BLaER1 treated with 17β-estradiol and CSF1 and Interleukin-3, amounts not matched to agents 10 nM and 100 nM (cell line): Measurements from ENCODE around the gene WDR27.

Experiments
- H3K27ac ChIP-seq, 11 experiments: shearing (Covaris generic); formaldehyde crosslinking; 2 replicates each; pipeline ENCODE4 v1.8.1; 2022
- H3K27me3 ChIP-seq, 11 experiments: shearing (Covaris generic); formaldehyde crosslinking; 2 replicates each; pipeline ENCODE4 v1.8.1; 2022
- H3K36me3 ChIP-seq, 11 experiments: shearing (Covaris generic); formaldehyde crosslinking; 2 replicates each; pipeline ENCODE4 v1.8.1; 2022
- H3K4me1 ChIP-seq, 10 experiments: shearing (Covaris generic); formaldehyde crosslinking; 2 replicates each; pipeline ENCODE4 v1.8.1; 2022
- H3K4me2 ChIP-seq, 11 experiments: shearing (Covaris generic); formaldehyde crosslinking; 2 replicates each; pipeline ENCODE4 v1.8.1; 2022
- H3K4me3 ChIP-seq, 10 experiments: shearing (Covaris generic); formaldehyde crosslinking; 2 replicates each; pipeline ENCODE4 v1.8.1; 2022
- H3K9ac ChIP-seq, 11 experiments: shearing (Covaris generic); formaldehyde crosslinking; 2 replicates each; pipeline ENCODE4 v1.8.1; 2022
- H3K9me3 ChIP-seq, 11 experiments: shearing (Covaris generic); formaldehyde crosslinking; replicated peaks in 1 of 11; 2 replicates each; pipeline ENCODE4 v1.8.1; 2022
- H4K20me1 ChIP-seq, 11 experiments: shearing (Covaris generic); formaldehyde crosslinking; 2 replicates each; pipeline ENCODE4 v1.8.1; 2022
- Cebpa-rat ChIP-seq, 11 experiments: shearing (Covaris generic); IDR thresholded peaks; 2 replicates each; pipeline ENCODE4 v1.8.1; 2022

Gene WDR27

GRCh38 chr6:169499848-169500247 lies 202.0 kb downstream of the WDR27 start:
- Histone ChIP-seq H3K9me3 (peaks cover 0 to 6% (median 0%) of the 10 kb centered on the region in 11 experiments; a peak in 3 of 22 replicates), H3K36me3 (peaks cover 0 to 6% (median 0%) of the 10 kb centered on the region in 11 experiments; a peak in 1 of 22 replicates), H3K4me3 (no peak overlapping the region), H3K9ac (no peak overlapping the region), H3K27ac (no peak overlapping the region), H4K20me1 (no peaks in the 10 kb centered on the region), H3K4me1 (no peaks in the 10 kb centered on the region), H3K4me2 (no peak overlapping the region), H3K27me3 (no peaks in the 10 kb centered on the region)
- TF ChIP-seq Cebpa-rat (IDR thresholded peaks at IDR 0.05): no peak

GRCh38 chr6:169498916-169499513 lies 202.8 kb downstream of the WDR27 start:
- H3K36me3 ChIP-seq: peaks cover 0 to 6% (median 0%) of the 10 kb centered on the region in 11 experiments; a peak in 1 of 22 replicates
- no peak overlapping the region for H3K27ac ChIP-seq
- H3K4me2 ChIP-seq: no peak overlapping the region
- TF ChIP-seq Cebpa-rat (IDR thresholded peaks at IDR 0.05): no peak
- peaks cover 0 to 6% (median 0%) of the 10 kb centered on the region in 11 experiments; a peak in 2 of 22 replicates for H3K9me3 ChIP-seq
- no peak overlapping the region for H3K4me3 ChIP-seq
- no peaks in the 10 kb centered on the region for H3K4me1 ChIP-seq
- H4K20me1 ChIP-seq: no peaks in the 10 kb centered on the region
- H3K9ac ChIP-seq: no peak overlapping the region
- no peaks in the 10 kb centered on the region for H3K27me3 ChIP-seq

GRCh38 chr6:169495601-169496000 lies 206.2 kb downstream of the WDR27 start:
- H3K4me1 ChIP-seq: no peaks in the 10 kb centered on the region
- H3K9me3 ChIP-seq: peaks cover 0 to 5% (median 0%) of the 10 kb centered on the region in 11 experiments; a peak in 1 of 22 replicates
- H4K20me1 ChIP-seq: no peaks in the 10 kb centered on the region
- H3K36me3 ChIP-seq: no peaks in the 10 kb centered on the region
- H3K4me2 ChIP-seq: no peak overlapping the region
- no peak overlapping the region for H3K4me3 ChIP-seq
- no peak overlapping the region for H3K9ac ChIP-seq
- TF ChIP-seq Cebpa-rat (IDR thresholded peaks at IDR 0.05): no peak
- no peak overlapping the region for H3K27ac ChIP-seq
- H3K27me3 ChIP-seq: no peaks in the 10 kb centered on the region

- Histone ChIP-seq H4K20me1 (no peaks in the 10 kb centered on the region), H3K36me3 (no peaks in the 10 kb centered on the region), H3K4me2 (no peak overlapping the region), H3K9ac (no peak overlapping the region), H3K27ac (no peak overlapping the region), H3K9me3 (peaks cover 0 to 5% (median 0%) of the 10 kb centered on the region in 11 experiments; a peak in 1 of 22 replicates), H3K27me3 (no peaks in the 10 kb centered on the region), H3K4me1 (no peaks in the 10 kb centered on the region), H3K4me3 (no peak overlapping the region)
- no peak for TF ChIP-seq Cebpa-rat (IDR thresholded peaks at IDR 0.05)
These were observed 207.8 kb downstream of the WDR27 start for GRCh38 chr6:169494038-169494437.

- Histone ChIP-seq H3K9me3 (peaks cover 0 to 5% (median 0%) of the 10 kb centered on the region in 11 experiments; a peak in 1 of 22 replicates), H3K9ac (no peak overlapping the region), H4K20me1 (no peaks in the 10 kb centered on the region), H3K36me3 (no peaks in the 10 kb centered on the region), H3K27me3 (no peaks in the 10 kb centered on the region), H3K4me3 (no peak overlapping the region), H3K4me1 (no peaks in the 10 kb centered on the region), H3K4me2 (no peak overlapping the region), H3K27ac (no peak overlapping the region)
- TF ChIP-seq Cebpa-rat (IDR thresholded peaks at IDR 0.05): no peak
These were observed 210.3 kb downstream of the WDR27 start for GRCh38 chr6:169491482-169491881.

- TF ChIP-seq Cebpa-rat (IDR thresholded peaks at IDR 0.05): no peak
These were observed 211.0 kb downstream of the WDR27 start for GRCh38 chr6:169490830-169491229.

GRCh38 chr6:169490246-169490641 lies 211.6 kb downstream of the WDR27 start:
- TF ChIP-seq Cebpa-rat (IDR thresholded peaks at IDR 0.05): no peak
- Histone ChIP-seq H3K9me3 (peaks cover 3 to 10% (median 7%) of the 10 kb centered on the region in 11 experiments; a peak in 20 of 22 replicates), H3K4me1 (no peaks in the 10 kb centered on the region), H3K27ac (no peak overlapping the region), H3K4me3 (no peak overlapping the region), H3K36me3 (no peaks in the 10 kb centered on the region), H3K9ac (no peak overlapping the region), H3K4me2 (no peak overlapping the region), H4K20me1 (no peaks in the 10 kb centered on the region), H3K27me3 (no peaks in the 10 kb centered on the region)

More at GRCh38 chr6:169490830-169491229, 211.0 kb downstream of the WDR27 start:
- no peaks in the 10 kb centered on the region for H3K36me3 ChIP-seq
- H3K9me3 ChIP-seq: peaks cover 0 to 4% (median 1%) of the 10 kb centered on the region in 11 experiments; a peak in 14 of 22 replicates
- no peak overlapping the region for H3K27ac ChIP-seq
- H4K20me1 ChIP-seq: no peaks in the 10 kb centered on the region
- no peak overlapping the region for H3K4me3 ChIP-seq
- no peak overlapping the region for H3K9ac ChIP-seq
- no peak overlapping the region for H3K4me2 ChIP-seq
- H3K27me3 ChIP-seq: no peaks in the 10 kb centered on the region
- H3K4me1 ChIP-seq: no peaks in the 10 kb centered on the region

GRCh38 chr6:169489563-169490245 lies 212.1 kb downstream of the WDR27 start:
- no peak overlapping the region for H3K9ac ChIP-seq
- no peak overlapping the region for H3K4me2 ChIP-seq
- H3K27me3 ChIP-seq: no peaks in the 10 kb centered on the region
- H3K36me3 ChIP-seq: no peaks in the 10 kb centered on the region
- no peak overlapping the region for H3K27ac ChIP-seq
- H3K9me3 ChIP-seq: peaks cover 9 to 16% (median 12%) of the 10 kb centered on the region in 11 experiments; a peak in 20 of 22 replicates
- TF ChIP-seq Cebpa-rat (IDR thresholded peaks at IDR 0.05): no peak
- H3K4me3 ChIP-seq: no peak overlapping the region
- no peaks in the 10 kb centered on the region for H3K4me1 ChIP-seq
- H4K20me1 ChIP-seq: no peaks in the 10 kb centered on the region

GRCh38 chr6:169487579-169488436 lies 214.0 kb downstream of the WDR27 start:
- no peak overlapping the region for H3K4me2 ChIP-seq

More at GRCh38 chr6:169487579-169488436, 214.0 kb downstream of the WDR27 start:
- H3K9ac ChIP-seq: no peak overlapping the region
- no peak for TF ChIP-seq Cebpa-rat (IDR thresholded peaks at IDR 0.05)
- no peaks in the 10 kb centered on the region for H3K27me3 ChIP-seq
- no peaks in the 10 kb centered on the region for H3K36me3 ChIP-seq
- no peaks in the 10 kb centered on the region for H3K4me1 ChIP-seq
- peaks cover 18 to 32% (median 27%) of the 10 kb centered on the region in 11 experiments for H3K9me3 ChIP-seq
- H3K27ac ChIP-seq: no peak overlapping the region
- H4K20me1 ChIP-seq: no peaks in the 10 kb centered on the region
- H3K4me3 ChIP-seq: no peak overlapping the region
